Measurements from ENCODE around the gene TMEM72. TPM values are rescaled to one million over a fixed set of nuclear protein-coding genes. Genes with fewer than 3 reads are reported as not detected.

The TMEM72 gene
- polyA plus RNA-seq, 1 donor (not counting 4 experiments of a cell fraction or from before 2014, with no cell fraction given), result not detected

- DNase-seq (ENCODE audit: low read depth, low spot score) (no peak), FAIRE-seq (no peak)
- H3K4me1 ChIP-seq (ENCODE audit: control insufficient read depth, extremely low read depth, insufficient read depth, low read length), result peaks cover 10% of the 10 kb centered on the region
- dilution Hi-C loops (cut with MboI; ENCODE audit: extremely low pct_ligation_motif_present, low sequenced_read_pairs), result no loop called here
- no peak overlapping the region for H2AFZ ChIP-seq (ENCODE audit: control insufficient read depth, low read length)
- no peaks in the 10 kb centered on the region for H3K79me2 ChIP-seq (ENCODE audit: control insufficient read depth, insufficient read depth, low read length)
- no peaks in the 10 kb centered on the region for H3K36me3 ChIP-seq (ENCODE audit: control insufficient read depth in 2 of 2, extremely low read depth in 1 of 2, insufficient read depth in 2 of 2, low read length in 2 of 2)
- no peaks in the 10 kb centered on the region for H3K9me3 ChIP-seq (ENCODE audit: control insufficient read depth, low read depth, low read length)
- no peak overlapping the region for H3K27ac ChIP-seq (ENCODE audit: control insufficient read depth, insufficient read depth, low read length)
- TF ChIP-seq EZH2 (IDR thresholded peaks at IDR 0.05; ENCODE audit: low read length), result no peak
- no peak for TF ChIP-seq CTCF (optimal IDR thresholded peaks at IDR 0.05 in 1 of 3, IDR thresholded peaks at IDR 0.05 in 1 of 3, conservative IDR thresholded peaks at IDR 0.05 in 1 of 3; ENCODE audit: extremely low read depth in 1 of 3, insufficient read depth in 2 of 3, low read length in 3 of 3)
- no peaks in the 10 kb centered on the region for H3K9me1 ChIP-seq (ENCODE audit: control insufficient read depth, extremely low read depth, insufficient read depth, low read length)
- H3K4me3 ChIP-seq (ENCODE audit: control insufficient read depth in 2 of 3, extremely low read depth in 1 of 3, insufficient read depth in 2 of 3, low read depth in 1 of 3, low read length in 3 of 3), result no peak overlapping the region
- H3K27me3 ChIP-seq (ENCODE audit: control insufficient read depth, extremely low read depth, insufficient read depth, low read length), result peaks cover 3% of the 10 kb centered on the region
- no peak overlapping the region for H3K4me2 ChIP-seq (ENCODE audit: control insufficient read depth, extremely low read depth, insufficient read depth, low read depth, low read length)
- H3K9ac ChIP-seq (ENCODE audit: control insufficient read depth, extremely low read depth, insufficient read depth, low read length), result no peak overlapping the region
- H4K20me1 ChIP-seq (ENCODE audit: control insufficient read depth, extremely low read depth, insufficient read depth, low read length), result no peaks in the 10 kb centered on the region
These were observed 30.9 kb upstream of the TMEM72 start for GRCh38 chr10:44880090-44880715.

DNA sequence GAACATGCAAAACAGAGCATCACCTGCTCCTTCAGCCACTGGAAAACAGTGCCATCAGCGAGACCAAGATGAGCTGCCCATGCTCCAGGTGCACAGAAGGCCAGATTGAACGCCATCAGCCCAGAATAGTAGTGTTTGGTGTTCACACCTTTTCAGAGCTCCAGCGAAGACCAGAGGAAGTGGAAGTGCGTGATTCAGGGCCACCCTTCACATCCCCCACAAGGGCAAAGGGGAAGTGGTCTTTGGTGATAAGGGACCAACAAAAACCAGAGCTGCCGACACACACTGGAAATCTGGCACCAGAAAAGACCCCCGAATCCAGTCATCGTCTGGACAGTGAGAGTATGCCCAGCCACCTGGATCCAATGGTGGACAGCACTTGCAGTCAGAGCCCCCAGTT, 29.5 kb upstream of the TMEM72 start:
- Histone ChIP-seq H3K4me1 (ENCODE audit: control insufficient read depth, extremely low read depth, insufficient read depth, low read length) (peaks cover 10% of the 10 kb centered on the region), H3K4me2 (ENCODE audit: control insufficient read depth, extremely low read depth, insufficient read depth, low read depth, low read length) (no peak overlapping the region), H3K9me1 (ENCODE audit: control insufficient read depth, extremely low read depth, insufficient read depth, low read length) (no peaks in the 10 kb centered on the region), H3K4me3 (ENCODE audit: control insufficient read depth in 2 of 3, extremely low read depth in 1 of 3, insufficient read depth in 2 of 3, low read depth in 1 of 3, low read length in 3 of 3) (no peak overlapping the region), H2AFZ (ENCODE audit: control insufficient read depth, low read length) (no peak overlapping the region), H3K27me3 (ENCODE audit: control insufficient read depth, extremely low read depth, insufficient read depth, low read length) (peaks cover 3% of the 10 kb centered on the region), H3K9ac (ENCODE audit: control insufficient read depth, extremely low read depth, insufficient read depth, low read length) (no peak overlapping the region), H4K20me1 (ENCODE audit: control insufficient read depth, extremely low read depth, insufficient read depth, low read length) (no peaks in the 10 kb centered on the region), H3K79me2 (ENCODE audit: control insufficient read depth, insufficient read depth, low read length) (no peaks in the 10 kb centered on the region), H3K9me3 (ENCODE audit: control insufficient read depth, low read depth, low read length) (no peaks in the 10 kb centered on the region), H3K36me3 (ENCODE audit: control insufficient read depth in 2 of 2, extremely low read depth in 1 of 2, insufficient read depth in 2 of 2, low read length in 2 of 2) (no peaks in the 10 kb centered on the region), H3K27ac (ENCODE audit: control insufficient read depth, insufficient read depth, low read length) (no peak overlapping the region)
- FAIRE-seq (no peak), DNase-seq (ENCODE audit: low read depth, low spot score) (no peak)
- TF ChIP-seq CTCF (optimal IDR thresholded peaks at IDR 0.05 in 1 of 3, IDR thresholded peaks at IDR 0.05 in 1 of 3, conservative IDR thresholded peaks at IDR 0.05 in 1 of 3; ENCODE audit: extremely low read depth in 1 of 3, insufficient read depth in 2 of 3, low read length in 3 of 3) (no peak), EZH2 (IDR thresholded peaks at IDR 0.05; ENCODE audit: low read length) (no peak)
- dilution Hi-C loops (cut with MboI; ENCODE audit: extremely low pct_ligation_motif_present, low sequenced_read_pairs), result no loop called here
